Tibial artery (tissue), 4 donors: ENCODE results near the gene PRKAR1B.

Source experiments
- DNase-seq, 2 donors: peaks; one replicate each; pipeline ENCODE4 v3.0.0-alpha.2; 2019
- H3K27ac ChIP-seq, 2 donors: fragments of 200-600 bp; sonication (generic) in 1 of 2; 1 replicate in 1 of 2; 2 replicates in 1 of 2; pipeline ENCODE4 v1.5.1; 2018 to 2019; ENCODE audit warnings: mild to moderate bottlenecking in 1 of 2
- H3K27me3 ChIP-seq, 2 donors: fragments of 200-600 bp; sonication (generic) in 1 of 2; one replicate each; pipeline versions ENCODE4 v1.5.1 to v1.6.0; 2016 to 2019
- H3K36me3 ChIP-seq, 3 donors: fragments of 200-600 bp; sonication (generic) in 2 of 3; one replicate each; pipeline ENCODE4 v1.5.1; 2016 to 2019; ENCODE audit warnings: mild to moderate bottlenecking in 2 of 3
- H3K4me1 ChIP-seq, 4 donors: fragments of 200-600 bp; sonication (generic) in 2 of 4; 1 replicate in 3 of 4; 2 replicates in 1 of 4; pipeline ENCODE4 v1.5.1; 2016 to 2019
- H3K4me3 ChIP-seq, 2 donors: fragments of 200-600 bp; sonication (generic) in 1 of 2; 1 replicate in 1 of 2; 2 replicates in 1 of 2; pipeline ENCODE4 v1.5.1; 2018 to 2019; ENCODE audit warnings: mild to moderate bottlenecking in 2 of 2
- H3K9me3 ChIP-seq, 3 donors: fragments of 200-600 bp; sonication (generic) in 1 of 3; one replicate each; pipeline ENCODE4 v1.5.1; 2016 to 2019
- CTCF ChIP-seq, 2 experiments: fragments of 200-600 bp in 1 of 2; fragments of 450-650 bp in 1 of 2; IDR thresholded peaks; one replicate each; pipeline ENCODE4 v1.5.1; 2017 to 2019; ENCODE audit warnings: antibody characterized with exemption in 2 of 2, mild to moderate bottlenecking in 1 of 2, moderate library complexity in 1 of 2
- intact Hi-C: fragments of 100-400 bp; cut with DNase I; formaldehyde crosslinking; loops from one replicate; pipeline ENCODE4 v1.15.0; 2023; ENCODE audit warnings: low total_unique reads

PRKAR1B gene

GRCh38 chr7:582081-582835 lies 144.8 kb downstream of the PRKAR1B start:
- Histone ChIP-seq H3K36me3 (peaks cover 0 to 8% (median 0%) of the 10 kb centered on the region in 3 donors), H3K9me3 (no peaks in the 10 kb centered on the region), H3K4me3 (no peak overlapping the region), H3K27ac (no peak overlapping the region), H3K4me1 (peaks cover 0 to 5% (median 3%) of the 10 kb centered on the region in 4 donors), H3K27me3 (no peaks in the 10 kb centered on the region)
- no peak for TF ChIP-seq CTCF (IDR thresholded peaks at IDR 0.05)
- intact Hi-C loops: no loop called here
- DNase-seq: no peak

GRCh38 chr7:578386-578785 lies 148.7 kb downstream of the PRKAR1B start:
- no peak overlapping the region for H3K27ac ChIP-seq
- intact Hi-C loops: no loop called here
- no peak for TF ChIP-seq CTCF (IDR thresholded peaks at IDR 0.05)
- no peak for DNase-seq
- H3K4me1 ChIP-seq: peaks cover 0 to 23% (median 16%) of the 10 kb centered on the region in 4 donors
- H3K36me3 ChIP-seq: peaks cover 0 to 5% (median 0%) of the 10 kb centered on the region in 3 donors
- H3K4me3 ChIP-seq: no peak overlapping the region
- no peaks in the 10 kb centered on the region for H3K27me3 ChIP-seq
- no peaks in the 10 kb centered on the region for H3K9me3 ChIP-seq

GRCh38 chr7:577741-578370 lies 149.2 kb downstream of the PRKAR1B start:
- no peak for DNase-seq
- Histone ChIP-seq H3K4me3 (no peak overlapping the region), H3K27me3 (no peaks in the 10 kb centered on the region), H3K36me3 (peaks cover 0 to 5% (median 0%) of the 10 kb centered on the region in 3 donors), H3K27ac (no peak overlapping the region), H3K4me1 (peaks cover 0 to 24% (median 16%) of the 10 kb centered on the region in 4 donors), H3K9me3 (no peaks in the 10 kb centered on the region)
- no peak for TF ChIP-seq CTCF (IDR thresholded peaks at IDR 0.05)
- intact Hi-C loops: no loop called here

- no peak for DNase-seq
- no peaks in the 10 kb centered on the region for H3K27me3 ChIP-seq
- H3K9me3 ChIP-seq: no peaks in the 10 kb centered on the region
- H3K4me1 ChIP-seq: peaks cover 0 to 24% (median 16%) of the 10 kb centered on the region in 4 donors
- no peak overlapping the region for H3K27ac ChIP-seq
- intact Hi-C loops: no loop called here
- H3K36me3 ChIP-seq: peaks cover 0 to 5% (median 0%) of the 10 kb centered on the region in 3 donors
- no peak overlapping the region for H3K4me3 ChIP-seq
- TF ChIP-seq CTCF (IDR thresholded peaks at IDR 0.05): no peak
These were observed 149.8 kb downstream of the PRKAR1B start for GRCh38 chr7:577278-577665.

- no peaks in the 10 kb centered on the region for H3K9me3 ChIP-seq
- intact Hi-C loops: no loop called here
- no peak for TF ChIP-seq CTCF (IDR thresholded peaks at IDR 0.05)
- peaks cover 0 to 24% (median 16%) of the 10 kb centered on the region in 4 donors for H3K4me1 ChIP-seq
- H3K4me3 ChIP-seq: no peak overlapping the region
- H3K27me3 ChIP-seq: no peaks in the 10 kb centered on the region
- H3K27ac ChIP-seq: no peak overlapping the region
- H3K36me3 ChIP-seq: peaks cover 0 to 5% (median 0%) of the 10 kb centered on the region in 3 donors
- DNase-seq: no peak
These were observed 150.4 kb downstream of the PRKAR1B start for GRCh38 chr7:576524-577277.
